Keratinocyte (primary cell): ENCODE measurements around the gene SPATS2.

Experiments
- CTCF ChIP-seq, 3 experiments: IDR thresholded peaks in 1 of 3; conservative IDR thresholded peaks in 1 of 3; optimal IDR thresholded peaks in 1 of 3; 2 replicates in 2 of 3; 3 replicates in 1 of 3; pipeline versions ENCODE3 to v1.5.1; 2011; ENCODE audit warnings: low read length in 3 of 3, mild to moderate bottlenecking in 3 of 3, moderate library complexity in 2 of 3, control low read depth in 1 of 3, inconsistent platforms in 1 of 3; ENCODE audit not compliant: insufficient read depth in 2 of 3; ENCODE audit errors: extremely low read depth in 1 of 3
- EZH2 ChIP-seq: IDR thresholded peaks from one replicate; pipeline ENCODE4 v1.6.1; 2012; ENCODE audit warnings: inconsistent platforms, mild to moderate bottlenecking, low read length, moderate library complexity

GRCh38 chr12:49339464-49339861 lies 27.8 kb upstream of the SPATS2 start:
- TF ChIP-seq CTCF (optimal IDR thresholded peaks at IDR 0.05 in 1 of 3, IDR thresholded peaks at IDR 0.05 in 1 of 3, conservative IDR thresholded peaks at IDR 0.05 in 1 of 3; ENCODE audit: extremely low read depth in 1 of 3, insufficient read depth in 2 of 3, low read length in 3 of 3) = no peak
- no peak for TF ChIP-seq EZH2
